CD4-positive, alpha-beta T cell treated with Interleukin-1 beta for 1 hour (primary cell): ENCODE data around the gene ARHGAP27.

Experiments
- DNase-seq, 2 donors: peaks; one replicate each; pipeline ENCODE4 v3.0.0-alpha.2; 2020 to 2022

The ARHGAP27 gene

DNA sequence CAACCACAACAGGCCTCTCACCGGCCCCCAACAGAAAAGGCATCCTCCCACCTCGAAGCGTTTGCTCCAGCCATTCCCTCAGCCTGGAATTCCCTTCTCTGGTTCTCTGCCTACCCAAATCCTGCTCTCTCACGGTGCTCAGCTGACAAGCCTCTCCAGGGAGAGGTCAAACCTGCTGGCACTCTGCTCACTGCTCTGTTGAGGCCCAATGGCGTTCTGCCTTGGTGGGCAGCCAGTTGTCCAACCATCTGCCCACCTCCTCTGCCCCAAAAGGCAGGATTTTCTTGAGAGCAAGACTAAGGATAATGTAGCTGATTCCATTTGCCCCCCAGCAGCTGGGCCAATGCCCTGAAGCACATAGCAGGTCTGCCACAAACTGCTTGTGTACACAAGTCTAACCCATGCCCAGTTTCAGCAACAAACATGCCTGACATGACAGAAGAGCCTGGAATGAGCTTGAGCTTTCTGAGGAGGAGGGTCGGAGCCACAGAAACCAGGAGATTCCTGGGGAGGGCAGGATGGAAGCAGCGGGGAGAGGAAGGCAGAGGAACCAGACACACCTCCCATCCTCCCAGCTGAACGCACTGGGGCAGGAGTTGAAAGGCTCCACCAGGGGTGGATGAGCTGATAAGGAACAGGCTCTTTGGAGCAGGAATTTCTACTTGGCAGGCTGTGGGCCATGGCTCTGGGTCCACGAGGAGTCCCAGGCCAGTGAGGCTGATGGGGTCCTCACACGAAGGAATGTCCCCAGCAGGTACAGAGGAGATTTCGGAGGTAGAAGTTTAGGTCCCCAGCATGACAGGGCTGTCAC lies 23.9 kb downstream of the ARHGAP27 start:
- no peak for DNase-seq

- DNase-seq, result no peak
These were observed 26.6 kb downstream of the ARHGAP27 start for GRCh38 chr17:45406107-45406506.

DNA sequence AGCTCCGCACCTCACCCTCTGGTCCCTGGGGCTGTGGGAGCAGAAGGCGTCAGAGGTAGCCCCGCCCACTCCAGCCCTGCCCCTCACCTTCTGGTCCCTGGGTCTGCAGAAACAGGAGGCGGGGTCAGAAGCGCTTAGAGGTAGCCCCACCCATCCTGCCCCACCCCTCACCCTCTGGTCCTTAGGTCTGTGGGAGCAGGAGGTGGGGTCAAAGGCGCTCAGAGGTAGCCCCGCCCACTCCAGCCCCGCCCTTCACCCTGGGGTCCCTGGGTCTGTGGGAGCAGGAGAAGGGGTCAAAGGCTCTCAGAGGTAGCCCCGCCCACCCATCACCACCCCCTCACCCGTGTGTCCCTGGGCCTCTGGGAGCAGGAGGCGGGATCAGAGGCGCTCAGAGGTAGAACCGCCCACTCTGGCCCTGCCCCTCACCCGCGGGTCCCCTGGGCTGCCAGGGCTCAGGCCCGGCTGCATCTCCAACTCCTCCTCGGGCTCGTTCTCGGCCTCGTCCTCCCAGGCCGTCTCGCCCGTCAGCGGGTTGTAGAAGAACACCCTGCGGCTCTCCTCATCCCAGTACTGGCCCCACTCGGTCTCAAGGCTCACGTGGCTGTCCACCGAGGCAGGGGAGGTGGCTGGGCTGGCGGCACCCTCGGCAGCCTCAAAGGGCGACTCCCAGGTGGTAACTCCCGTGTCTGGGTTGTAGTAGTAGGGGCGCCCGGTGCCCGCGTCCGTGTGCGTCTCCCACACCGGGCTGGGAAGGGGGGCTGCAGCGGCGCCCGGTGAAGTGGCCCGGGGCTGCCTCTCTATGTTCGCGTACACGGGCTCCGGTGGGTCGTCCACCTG lies 27.2 kb downstream of the ARHGAP27 start:
- no peak for DNase-seq

- DNase-seq, result no peak
These were observed 27.8 kb downstream of the ARHGAP27 start for GRCh38 chr17:45404870-45405249.

DNA sequence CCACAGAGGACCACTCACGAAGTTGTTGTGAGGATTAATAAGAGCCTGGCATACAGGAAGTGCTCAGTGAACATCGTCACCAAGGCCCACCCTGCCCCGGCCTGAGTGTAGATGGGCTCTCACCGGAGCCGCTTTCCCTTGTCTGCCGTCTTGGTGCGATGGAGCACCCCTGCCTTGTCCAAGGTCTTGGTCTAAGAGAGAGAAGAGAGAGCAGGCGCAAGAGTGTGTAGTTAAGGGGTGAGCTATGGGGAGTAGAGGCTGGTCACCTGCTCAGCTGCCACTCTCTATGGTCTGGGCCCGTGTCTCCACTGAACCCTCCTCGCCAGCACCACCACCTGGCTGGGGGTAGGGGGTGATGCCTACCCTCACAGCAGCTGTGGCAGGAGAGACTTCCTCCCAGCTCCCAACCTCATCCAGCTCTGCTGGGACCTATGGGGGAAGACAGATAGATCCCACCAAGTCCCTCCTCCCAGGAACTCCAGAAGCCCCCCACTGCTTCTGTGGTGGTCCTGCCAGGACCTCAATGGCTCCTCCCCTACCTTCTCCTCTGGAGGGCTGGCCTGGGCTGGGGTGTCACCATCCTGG lies 28.7 kb downstream of the ARHGAP27 start:
- no peak for DNase-seq

GRCh38 chr17:45402916-45403315 lies 29.8 kb downstream of the ARHGAP27 start:
- DNase-seq, result no peak

DNA sequence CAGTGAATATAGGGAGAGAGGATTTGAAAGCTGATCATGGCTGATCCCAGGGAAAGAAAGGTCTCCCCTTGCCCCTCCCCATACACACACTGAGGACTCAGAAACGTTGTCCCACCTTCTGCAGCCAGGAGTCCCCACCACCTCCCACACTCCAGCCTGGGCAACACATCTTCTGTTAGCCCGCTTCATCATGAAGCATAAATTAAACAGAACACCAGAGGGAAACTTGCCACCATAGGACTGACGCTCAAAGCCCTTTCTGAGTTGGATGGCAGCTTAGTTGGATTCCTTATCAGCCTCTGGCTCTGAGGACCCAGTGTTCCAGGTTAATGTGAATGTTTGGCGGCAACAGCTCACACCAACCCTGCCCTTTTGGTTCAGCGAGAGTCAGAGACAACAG lies 33.9 kb downstream of the ARHGAP27 start:
- no peak for DNase-seq

DNA sequence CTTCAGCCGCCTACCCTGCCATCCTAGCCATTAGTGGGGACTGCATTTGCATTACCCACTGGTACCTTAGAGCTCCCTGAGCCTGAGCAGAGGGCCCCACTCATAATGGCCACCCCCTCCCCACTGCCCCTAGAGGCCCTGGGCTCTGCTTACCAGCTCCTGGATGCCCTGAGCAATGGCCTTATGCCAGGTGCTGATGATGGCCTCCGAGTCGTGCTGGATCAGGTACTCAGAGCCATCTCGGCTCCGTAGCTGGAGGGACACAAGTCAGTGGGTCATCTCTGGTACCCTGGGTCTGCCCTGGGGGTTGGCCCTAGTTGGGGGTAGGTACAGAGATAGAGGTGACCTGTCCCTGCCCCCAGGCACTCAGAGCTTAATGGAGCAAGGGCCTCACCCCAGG lies 34.9 kb downstream of the ARHGAP27 start:
- no peak for DNase-seq

DNA sequence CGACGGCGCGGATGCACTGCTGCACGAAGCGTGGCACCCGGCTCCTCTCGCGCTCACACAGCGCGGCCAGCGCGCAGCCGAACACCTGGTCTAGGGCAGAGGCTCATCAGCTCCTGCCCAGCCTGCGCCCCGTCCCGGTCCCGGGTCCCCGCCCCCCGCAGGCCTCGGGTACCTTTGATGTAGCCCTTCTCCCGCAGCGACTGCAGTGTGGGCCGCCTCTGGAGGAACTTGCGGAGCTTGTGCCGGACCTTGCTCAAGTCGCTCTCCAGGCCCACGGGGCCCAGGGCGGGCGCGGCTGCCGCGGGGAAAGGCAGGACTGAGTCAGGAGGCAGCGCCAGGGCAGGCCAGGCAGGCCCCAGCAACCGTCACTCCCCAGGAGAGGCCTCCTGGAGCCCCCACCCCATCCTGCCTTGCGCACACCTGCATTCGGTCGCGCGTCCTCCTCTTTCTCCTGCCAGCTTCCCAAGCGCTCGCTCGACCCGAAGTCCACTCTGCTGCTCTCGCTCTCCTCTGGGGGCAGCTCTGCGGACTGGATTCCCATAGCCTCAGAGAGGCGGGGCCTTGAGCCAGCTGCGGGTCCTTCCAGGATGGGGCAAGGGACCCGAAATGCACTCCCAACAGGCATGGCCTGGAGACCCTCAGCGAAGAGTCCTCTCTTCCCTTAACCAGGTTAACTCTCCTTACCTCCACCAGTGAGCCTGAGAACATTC lies 36.0 kb downstream of the ARHGAP27 start:
- DNase-seq, result no peak

DNA sequence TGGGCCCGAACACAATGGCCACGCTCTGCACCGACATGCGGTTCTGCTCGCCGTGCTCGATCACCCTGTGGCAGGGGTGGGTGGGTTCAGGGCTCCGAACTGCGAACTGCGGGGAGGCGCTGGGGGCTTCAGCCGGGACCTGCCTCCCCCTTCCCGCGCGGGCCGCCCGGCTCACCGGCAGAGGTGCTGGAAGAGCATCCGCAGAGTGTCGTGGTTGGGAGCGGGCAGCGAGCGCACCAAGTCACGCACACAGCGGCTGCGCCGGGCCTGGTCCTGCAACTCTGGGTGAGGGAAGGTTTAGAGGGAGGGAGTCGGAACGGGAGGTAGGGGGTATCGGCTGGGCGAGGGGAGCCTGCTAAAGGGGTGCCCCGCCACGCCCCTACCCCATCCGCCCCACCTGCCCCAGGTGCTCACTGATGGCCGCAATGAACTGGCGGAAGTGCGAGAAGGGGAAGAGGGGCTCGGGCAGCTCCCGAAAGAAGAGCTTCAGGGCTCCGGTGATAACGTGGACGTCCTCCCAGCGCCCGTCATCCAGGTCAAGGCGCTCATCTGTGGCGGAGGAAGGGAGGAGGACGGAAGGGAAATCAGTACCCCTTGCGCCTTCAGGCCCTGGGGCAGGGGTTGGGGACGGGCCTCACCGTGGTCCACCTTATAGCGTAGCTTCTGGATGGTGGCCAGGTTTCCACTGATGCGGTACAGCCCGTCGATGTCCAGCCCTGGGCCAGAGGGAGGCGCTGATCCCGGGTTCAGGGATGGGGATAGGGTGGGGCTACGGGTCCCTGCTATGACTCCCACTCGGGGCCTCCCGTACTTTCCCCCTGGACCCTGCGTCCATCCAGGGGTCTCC lies 36.9 kb downstream of the ARHGAP27 start:
- DNase-seq, result no peak

DNA sequence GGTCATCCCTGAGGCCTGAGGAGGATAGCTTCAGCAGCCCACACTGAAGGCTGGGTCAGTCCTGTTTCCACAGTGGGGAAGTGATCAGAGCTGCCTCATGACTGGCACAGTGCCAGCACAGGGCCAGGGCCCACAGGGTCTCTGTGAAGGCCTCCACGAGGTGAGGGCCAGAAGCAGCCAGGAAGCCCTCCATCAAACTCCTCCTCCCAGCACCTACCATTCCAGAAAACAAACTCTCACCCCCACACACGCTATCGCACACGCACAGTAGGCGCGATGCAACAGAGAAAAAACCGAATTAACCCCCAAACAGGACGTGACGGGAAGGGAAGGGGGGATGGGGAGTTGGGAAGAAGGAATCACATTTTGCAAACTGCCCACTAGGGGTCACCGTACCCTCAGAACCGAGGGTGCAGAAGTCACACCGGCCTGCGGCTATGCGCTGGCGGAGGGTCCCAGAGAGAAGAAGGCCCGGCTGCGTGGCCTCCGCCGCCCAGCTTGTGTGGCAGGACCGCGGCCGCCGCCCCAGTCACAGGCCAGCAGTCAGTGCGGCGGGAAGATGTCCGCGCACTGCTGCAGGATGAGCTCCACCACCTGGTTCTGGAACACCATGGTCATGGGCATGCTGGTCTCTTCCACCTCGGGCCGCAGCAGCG lies 37.6 kb downstream of the ARHGAP27 start:
- DNase-seq, result peak; percentile 51 to 56

DNA sequence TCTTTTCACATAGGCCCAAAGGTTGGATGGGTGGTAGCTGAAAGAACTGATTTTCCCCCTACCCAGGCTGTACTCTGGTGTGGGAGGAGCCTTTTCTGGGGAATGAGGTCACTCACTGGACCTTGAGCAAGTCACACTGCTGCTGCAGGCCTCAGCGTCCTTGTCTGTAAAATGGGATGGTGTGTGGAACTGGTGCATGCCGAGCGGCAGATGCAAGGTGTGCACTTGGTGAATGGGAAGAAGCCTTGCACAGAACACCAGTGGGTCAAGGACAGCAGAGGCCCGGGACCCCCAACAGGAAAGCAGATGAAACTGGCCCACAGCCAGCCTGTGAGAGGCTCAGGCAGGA lies 38.1 kb downstream of the ARHGAP27 start:
- DNase-seq, result no peak

GRCh38 chr17:45394091-45394490 lies 38.6 kb downstream of the ARHGAP27 start:
- no peak for DNase-seq

- DNase-seq, result no peak
These were observed 39.3 kb downstream of the ARHGAP27 start for GRCh38 chr17:45393411-45393810.

DNA sequence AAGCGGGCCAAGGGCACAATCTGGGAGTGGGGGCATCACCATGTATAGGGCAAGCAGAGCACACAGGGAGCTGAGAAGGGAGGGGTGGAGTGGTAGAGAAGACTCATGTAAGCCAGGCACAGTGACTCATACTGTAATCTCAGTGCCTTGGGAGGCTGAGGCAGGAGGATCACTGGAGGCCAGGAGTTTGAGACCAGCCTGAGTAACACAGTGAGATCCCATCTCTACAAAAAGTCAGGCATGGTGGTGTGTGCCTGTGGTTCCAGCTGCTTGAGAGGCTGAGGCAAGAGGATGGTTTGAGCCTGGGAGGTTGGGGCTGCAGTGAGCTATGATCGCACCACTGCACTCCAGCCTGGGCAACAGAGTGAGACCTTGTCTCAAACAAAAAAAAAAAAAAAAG lies 40.8 kb downstream of the ARHGAP27 start:
- DNase-seq, result no peak

- no peak for DNase-seq
These were observed 41.4 kb downstream of the ARHGAP27 start for GRCh38 chr17:45391291-45391690.

DNA sequence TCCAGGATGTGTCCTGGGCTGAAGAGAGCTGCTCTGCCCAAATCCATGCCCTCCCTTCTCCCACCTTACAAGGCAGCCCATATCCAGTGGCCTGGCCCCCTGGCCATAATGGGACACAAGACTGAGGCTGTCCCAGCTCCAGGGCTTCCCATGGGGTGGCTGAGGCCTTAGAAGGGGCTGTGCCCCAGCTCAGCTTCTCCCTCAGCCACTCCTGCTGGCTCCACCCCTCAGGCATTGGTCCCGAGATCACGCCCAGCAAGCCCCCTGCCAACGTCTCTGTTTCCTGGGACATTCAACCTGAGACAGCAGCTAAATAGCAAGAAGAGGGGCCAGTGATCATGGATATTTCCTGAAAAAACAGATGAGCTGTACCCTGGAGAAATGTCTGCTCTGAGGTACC lies 43.3 kb downstream of the ARHGAP27 start:
- no peak for DNase-seq

- no peak for DNase-seq
These were observed 43.9 kb downstream of the ARHGAP27 start for GRCh38 chr17:45388604-45389325.

DNA sequence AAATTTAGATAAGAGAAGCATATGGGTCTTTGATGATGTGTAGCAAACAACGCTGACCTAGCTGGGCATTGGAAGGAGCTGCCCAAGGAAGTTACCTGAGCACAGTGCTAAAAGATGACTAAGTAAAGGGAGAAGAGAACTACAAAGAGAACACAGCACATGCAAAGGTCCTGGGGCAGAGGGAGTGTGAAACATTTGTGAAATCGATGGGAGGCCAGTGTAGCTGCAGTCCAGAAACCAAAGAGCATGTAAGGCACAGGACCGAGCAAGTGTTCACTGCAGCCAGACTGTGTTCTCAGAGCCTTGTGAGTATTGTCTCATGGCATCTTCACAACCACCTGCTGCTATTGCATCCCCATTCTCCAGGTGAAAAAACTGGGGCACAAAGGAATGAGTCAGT lies 44.9 kb downstream of the ARHGAP27 start:
- no peak for DNase-seq

- no peak for DNase-seq
These were observed 46.5 kb downstream of the ARHGAP27 start for GRCh38 chr17:45386178-45386577.
